Kidney (tissue), 14 donors: ENCODE results near the gene C9orf153. TPM values are rescaled to one million over a fixed set of nuclear protein-coding genes. Genes with fewer than 3 reads are reported as not detected.
A peak's percentile ranks its signal among the peaks of the same experiment; 100 is the strongest.

ENCODE experiments used
- DNase-seq, 5 donors: peaks; one replicate each; pipeline ENCODE4 v3.0.0-alpha.2; 2013 to 2020
- FAIRE-seq: peaks from 2 replicates; lab custom pipeline; 2012; peaks lifted over from hg19 to GRCh38; lab: Jason Lieb, UNC
- H3K27ac ChIP-seq, 2 donors: one replicate each; pipeline ENCODE4 v1.7.0; 2013; ENCODE audit warnings: low read depth in 2 of 2, low read length in 2 of 2, inconsistent platforms in 1 of 2
- H3K27me3 ChIP-seq: one replicate; pipeline ENCODE4 v1.7.1; 2013; ENCODE audit warnings: low read length, inconsistent platforms; ENCODE audit not compliant: control insufficient read depth, insufficient read depth
- H3K36me3 ChIP-seq, 3 donors: one replicate each; pipeline versions ENCODE4 v1.7.0 to v1.7.1; 2013; ENCODE audit warnings: low read length in 3 of 3, control low read depth in 1 of 3, inconsistent platforms in 1 of 3; ENCODE audit not compliant: insufficient read depth in 3 of 3, control insufficient read depth in 2 of 3
- H3K4me1 ChIP-seq, 3 donors: one replicate each; pipeline versions ENCODE4 v1.7.0 to v1.7.1; 2013; ENCODE audit warnings: low read length in 3 of 3, inconsistent platforms in 1 of 3, low read depth in 1 of 3; ENCODE audit not compliant: control insufficient read depth in 2 of 3, insufficient read depth in 2 of 3
- H3K4me3 ChIP-seq, 3 donors: one replicate each; pipeline versions ENCODE4 v1.7.0 to v1.8.1; 2013; ENCODE audit warnings: low read length in 3 of 3, control low read depth in 1 of 3, inconsistent platforms in 1 of 3
- H3K9ac ChIP-seq, 3 donors: one replicate each; pipeline versions ENCODE4 v1.7.0 to v1.7.1; 2013; ENCODE audit warnings: low read length in 3 of 3, control low read depth in 1 of 3, inconsistent platforms in 1 of 3
- H3K9me3 ChIP-seq, 3 donors: one replicate each; pipeline versions ENCODE4 v1.7.0 to v1.7.1; 2013; ENCODE audit warnings: low read length in 3 of 3, control low read depth in 1 of 3, inconsistent platforms in 1 of 3; ENCODE audit not compliant: control insufficient read depth in 2 of 3, insufficient read depth in 1 of 3
- CTCF ChIP-seq: IDR thresholded peaks from 3 replicates; pipeline ENCODE4 v1.5.1; 2012; ENCODE audit warnings: mild to moderate bottlenecking, moderate library complexity, borderline replicate concordance; ENCODE audit not compliant: insufficient read depth; ENCODE audit errors: extremely low read depth
- intact Hi-C: fragments of 100-400 bp; cut with DNase I; formaldehyde crosslinking; loops from one replicate; pipeline ENCODE4 v1.11.1; 2022
- polyA plus RNA-seq: library from polyadenylated mRNA; stranded (reverse); fragments of 350-450 nt; fragmentation: Illumina TruSeq; extraction: RNeasy Lipid Tissue Mini Kit (QIAGEN cat#74804); gene quantifications from one replicate; pipeline ENCODE4 v1.2.3, GENCODE V29; 2014; ENCODE audit warnings: low read depth, low replicate concordance; ENCODE audit not compliant: insufficient read depth
- total RNA-seq: library from RNA; stranded (reverse); fragmentation: NEBNext Ultra II Directional; extraction: Animal tissue kit (Norgen Biotek cat#: 25700); gene quantifications from one replicate; pipeline ENCODE4 v1.2.1, GENCODE V29; 2021
- donor health status: control.
- donor health status: control.
- donor health status: control.
- donor health status: control.
- donor health status: control.
- donor health status: DM: yes; HTN: yes; CAD: no.
- donor health status: Normal renal cell carcinoma (clear cell type).

C9orf153 gene
- total and polyA plus RNA-seq, 2 donors from 2014 or later: not detected

- FAIRE-seq (no peak), DNase-seq (no peak)
- H3K9ac ChIP-seq: no peak overlapping the region
- H3K9me3 ChIP-seq: no peaks in the 10 kb centered on the region
- no peaks in the 10 kb centered on the region for H3K27me3 ChIP-seq
- H3K36me3 ChIP-seq: no peaks in the 10 kb centered on the region
- no peaks in the 10 kb centered on the region for H3K4me1 ChIP-seq
- H3K27ac ChIP-seq: no peak overlapping the region
- no peak overlapping the region for H3K4me3 ChIP-seq
- intact Hi-C loops: no loop called here
- no peak for TF ChIP-seq CTCF
These were observed 52.3 kb downstream of the C9orf153 start for GRCh38 chr9:86207193-86207592.

GRCh38 chr9:86202338-86202882, 57.0 kb downstream of the C9orf153 start:
- Histone ChIP-seq H3K9ac (no peak overlapping the region), H3K9me3 (no peaks in the 10 kb centered on the region), H3K27ac (no peak overlapping the region), H3K27me3 (no peaks in the 10 kb centered on the region), H3K36me3 (no peaks in the 10 kb centered on the region), H3K4me3 (no peak overlapping the region), H3K4me1 (no peaks in the 10 kb centered on the region)
- DNase-seq (peak in 2 of 5 donors; percentile 27 to 44), FAIRE-seq (peak; percentile 83)
- intact Hi-C loops: no loop called here
- TF ChIP-seq CTCF: peak; percentile 73

- H3K4me1 ChIP-seq: no peaks in the 10 kb centered on the region
- TF ChIP-seq CTCF: no peak
- DNase-seq: peak in 2 of 5 donors; percentile 5 to 9
- no peaks in the 10 kb centered on the region for H3K36me3 ChIP-seq
- no peaks in the 10 kb centered on the region for H3K9me3 ChIP-seq
- no peak overlapping the region for H3K27ac ChIP-seq
- no peaks in the 10 kb centered on the region for H3K27me3 ChIP-seq
- H3K4me3 ChIP-seq: no peak overlapping the region
- FAIRE-seq: no peak
- intact Hi-C loops: no loop called here
- H3K9ac ChIP-seq: no peak overlapping the region
These were observed 57.8 kb downstream of the C9orf153 start for GRCh38 chr9:86201474-86202337.
